Measurements from ENCODE around the gene TIE1.

TIE1 gene

GRCh38 chr1:43304771-43305300, 4.1 kb downstream of the TIE1 start:
- no peaks in the 10 kb centered on the region for H3K9me3 ChIP-seq (ENCODE audit: control insufficient read depth, low read length)
- H3K4me3 ChIP-seq (ENCODE audit: insufficient read depth, low read depth, low read length): no peak overlapping the region
- no peaks in the 10 kb centered on the region for H3K27me3 ChIP-seq (ENCODE audit: control insufficient read depth, insufficient read depth, low read length, poor library complexity, severe bottlenecking)
- 95 to 96% methylated on average over 46 of the region's 46 CpGs for WGBS, 2 experiments
- H3K36me3 ChIP-seq (ENCODE audit: control insufficient read depth, insufficient read depth, low read length): no peaks in the 10 kb centered on the region
- no peaks in the 10 kb centered on the region for H3K4me1 ChIP-seq (ENCODE audit: control insufficient read depth, insufficient read depth, low read length)
- no peak overlapping the region for H3K27ac ChIP-seq (ENCODE audit: insufficient read depth, low read depth, low read length, poor library complexity, severe bottlenecking)

GRCh38 chr1:43305461-43305860, 4.7 kb downstream of the TIE1 start:
- 90% methylated on average over 3 of the region's 3 CpGs for WGBS, 2 experiments
- H3K36me3 ChIP-seq (ENCODE audit: control insufficient read depth, insufficient read depth, low read length): no peaks in the 10 kb centered on the region
- no peaks in the 10 kb centered on the region for H3K9me3 ChIP-seq (ENCODE audit: control insufficient read depth, low read length)
- no peak overlapping the region for H3K4me3 ChIP-seq (ENCODE audit: insufficient read depth, low read depth, low read length)
- no peaks in the 10 kb centered on the region for H3K27me3 ChIP-seq (ENCODE audit: control insufficient read depth, insufficient read depth, low read length, poor library complexity, severe bottlenecking)
- H3K27ac ChIP-seq (ENCODE audit: insufficient read depth, low read depth, low read length, poor library complexity, severe bottlenecking): no peak overlapping the region
- H3K4me1 ChIP-seq (ENCODE audit: control insufficient read depth, insufficient read depth, low read length): no peaks in the 10 kb centered on the region

GRCh38 chr1:43305926-43306687, 5.3 kb downstream of the TIE1 start:
- no peak overlapping the region for H3K4me3 ChIP-seq (ENCODE audit: insufficient read depth, low read depth, low read length)
- H3K4me1 ChIP-seq (ENCODE audit: control insufficient read depth, insufficient read depth, low read length): no peaks in the 10 kb centered on the region
- H3K36me3 ChIP-seq (ENCODE audit: control insufficient read depth, insufficient read depth, low read length): no peaks in the 10 kb centered on the region
- H3K27me3 ChIP-seq (ENCODE audit: control insufficient read depth, insufficient read depth, low read length, poor library complexity, severe bottlenecking): no peaks in the 10 kb centered on the region
- WGBS, 2 experiments: 92% methylated on average over 6 of the region's 6 CpGs
- no peaks in the 10 kb centered on the region for H3K9me3 ChIP-seq (ENCODE audit: control insufficient read depth, low read length)
- no peak overlapping the region for H3K27ac ChIP-seq (ENCODE audit: insufficient read depth, low read depth, low read length, poor library complexity, severe bottlenecking)

- Histone ChIP-seq H3K4me1 (ENCODE audit: control insufficient read depth, insufficient read depth, low read length) (no peaks in the 10 kb centered on the region), H3K4me3 (ENCODE audit: insufficient read depth, low read depth, low read length) (no peak overlapping the region), H3K27me3 (ENCODE audit: control insufficient read depth, insufficient read depth, low read length, poor library complexity, severe bottlenecking) (no peaks in the 10 kb centered on the region), H3K9me3 (ENCODE audit: control insufficient read depth, low read length) (no peaks in the 10 kb centered on the region), H3K36me3 (ENCODE audit: control insufficient read depth, insufficient read depth, low read length) (no peaks in the 10 kb centered on the region), H3K27ac (ENCODE audit: insufficient read depth, low read depth, low read length, poor library complexity, severe bottlenecking) (no peak overlapping the region)
- WGBS, 2 experiments: 91 to 94% methylated on average over 17 of the region's 17 CpGs
These were observed 6.1 kb downstream of the TIE1 start for GRCh38 chr1:43306688-43307457.

GRCh38 chr1:43307458-43308158, 6.8 kb downstream of the TIE1 start:
- H3K27me3 ChIP-seq (ENCODE audit: control insufficient read depth, insufficient read depth, low read length, poor library complexity, severe bottlenecking): no peaks in the 10 kb centered on the region
- 94 to 95% methylated on average over 9 of the region's 9 CpGs for WGBS, 2 experiments

GRCh38 chr1:43308635-43309404, 8.0 kb downstream of the TIE1 start:
- Histone ChIP-seq H3K4me3 (ENCODE audit: insufficient read depth, low read depth, low read length) (no peak overlapping the region), H3K36me3 (ENCODE audit: control insufficient read depth, insufficient read depth, low read length) (no peaks in the 10 kb centered on the region), H3K4me1 (ENCODE audit: control insufficient read depth, insufficient read depth, low read length) (no peaks in the 10 kb centered on the region), H3K27me3 (ENCODE audit: control insufficient read depth, insufficient read depth, low read length, poor library complexity, severe bottlenecking) (no peaks in the 10 kb centered on the region), H3K27ac (ENCODE audit: insufficient read depth, low read depth, low read length, poor library complexity, severe bottlenecking) (no peak overlapping the region), H3K9me3 (ENCODE audit: control insufficient read depth, low read length) (no peaks in the 10 kb centered on the region)
- WGBS, 2 experiments: 93 to 95% methylated on average over 20 of the region's 20 CpGs

More at GRCh38 chr1:43307458-43308158, 6.8 kb downstream of the TIE1 start:
- H3K9me3 ChIP-seq (ENCODE audit: control insufficient read depth, low read length): no peaks in the 10 kb centered on the region
- no peaks in the 10 kb centered on the region for H3K36me3 ChIP-seq (ENCODE audit: control insufficient read depth, insufficient read depth, low read length)
- H3K4me3 ChIP-seq (ENCODE audit: insufficient read depth, low read depth, low read length): no peak overlapping the region
- H3K27ac ChIP-seq (ENCODE audit: insufficient read depth, low read depth, low read length, poor library complexity, severe bottlenecking): no peak overlapping the region
- no peaks in the 10 kb centered on the region for H3K4me1 ChIP-seq (ENCODE audit: control insufficient read depth, insufficient read depth, low read length)

GRCh38 chr1:43309405-43310025, 8.7 kb downstream of the TIE1 start:
- Histone ChIP-seq H3K9me3 (ENCODE audit: control insufficient read depth, low read length) (no peaks in the 10 kb centered on the region), H3K4me1 (ENCODE audit: control insufficient read depth, insufficient read depth, low read length) (no peaks in the 10 kb centered on the region), H3K36me3 (ENCODE audit: control insufficient read depth, insufficient read depth, low read length) (no peaks in the 10 kb centered on the region), H3K27ac (ENCODE audit: insufficient read depth, low read depth, low read length, poor library complexity, severe bottlenecking) (no peak overlapping the region), H3K4me3 (ENCODE audit: insufficient read depth, low read depth, low read length) (no peak overlapping the region), H3K27me3 (ENCODE audit: control insufficient read depth, insufficient read depth, low read length, poor library complexity, severe bottlenecking) (no peaks in the 10 kb centered on the region)
- 92 to 95% methylated on average over 13 of the region's 13 CpGs for WGBS, 2 experiments

- H3K27ac ChIP-seq (ENCODE audit: insufficient read depth, low read depth, low read length, poor library complexity, severe bottlenecking): no peak overlapping the region
- H3K9me3 ChIP-seq (ENCODE audit: control insufficient read depth, low read length): no peaks in the 10 kb centered on the region
- 94 to 96% methylated on average over 9 of the region's 9 CpGs for WGBS, 2 experiments
- no peaks in the 10 kb centered on the region for H3K36me3 ChIP-seq (ENCODE audit: control insufficient read depth, insufficient read depth, low read length)
- no peaks in the 10 kb centered on the region for H3K27me3 ChIP-seq (ENCODE audit: control insufficient read depth, insufficient read depth, low read length, poor library complexity, severe bottlenecking)
- no peaks in the 10 kb centered on the region for H3K4me1 ChIP-seq (ENCODE audit: control insufficient read depth, insufficient read depth, low read length)
- no peak overlapping the region for H3K4me3 ChIP-seq (ENCODE audit: insufficient read depth, low read depth, low read length)
These were observed 10.7 kb downstream of the TIE1 start for GRCh38 chr1:43311521-43311920.

- H3K36me3 ChIP-seq (ENCODE audit: control insufficient read depth, insufficient read depth, low read length): no peaks in the 10 kb centered on the region
- no peaks in the 10 kb centered on the region for H3K4me1 ChIP-seq (ENCODE audit: control insufficient read depth, insufficient read depth, low read length)
- no peak overlapping the region for H3K4me3 ChIP-seq (ENCODE audit: insufficient read depth, low read depth, low read length)
- H3K9me3 ChIP-seq (ENCODE audit: control insufficient read depth, low read length): no peaks in the 10 kb centered on the region
- 92 to 95% methylated on average over 19 of the region's 19 CpGs for WGBS, 2 experiments
- no peak overlapping the region for H3K27ac ChIP-seq (ENCODE audit: insufficient read depth, low read depth, low read length, poor library complexity, severe bottlenecking)
- H3K27me3 ChIP-seq (ENCODE audit: control insufficient read depth, insufficient read depth, low read length, poor library complexity, severe bottlenecking): no peaks in the 10 kb centered on the region
These were observed 11.4 kb downstream of the TIE1 start for GRCh38 chr1:43312212-43312623.
